ENCODE results near the gene XPO6.

Gene XPO6

DNA sequence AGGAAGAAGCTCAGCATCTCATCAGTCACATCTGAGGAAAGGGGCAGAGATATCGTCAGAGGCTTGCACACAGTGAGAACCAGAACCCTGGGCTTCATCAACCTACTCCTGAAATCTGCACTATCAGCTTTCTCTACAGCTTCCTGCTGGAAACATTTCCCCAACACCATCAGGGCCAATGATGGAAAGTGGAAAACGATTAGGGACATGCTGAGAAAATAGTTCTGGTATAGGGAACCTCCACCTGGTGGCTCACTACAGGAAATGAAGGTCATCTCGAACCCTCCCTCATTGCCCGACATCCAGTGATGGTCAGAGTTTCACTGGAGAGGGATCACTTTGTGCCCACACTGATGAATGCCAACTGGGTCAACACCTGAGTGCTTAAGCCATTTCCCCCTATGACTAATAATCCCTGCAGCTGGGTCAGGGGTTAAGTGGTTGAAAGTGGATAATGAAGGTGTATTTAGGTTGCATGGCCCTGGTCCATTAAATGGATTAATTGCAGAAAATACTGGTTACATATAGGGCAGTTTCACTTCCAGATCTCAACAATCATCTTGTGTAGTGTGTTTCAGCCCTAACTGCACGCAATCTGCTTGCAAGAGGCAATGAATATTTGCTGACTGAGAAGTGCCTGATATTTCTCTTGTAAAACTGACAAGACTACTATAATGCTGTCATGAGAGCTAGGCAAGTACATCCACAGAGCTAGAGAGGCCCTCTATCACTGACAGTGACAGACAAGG lies 105.1 kb downstream of the XPO6 start:
- CTCF ChIA-PET, result no interaction called here

DNA sequence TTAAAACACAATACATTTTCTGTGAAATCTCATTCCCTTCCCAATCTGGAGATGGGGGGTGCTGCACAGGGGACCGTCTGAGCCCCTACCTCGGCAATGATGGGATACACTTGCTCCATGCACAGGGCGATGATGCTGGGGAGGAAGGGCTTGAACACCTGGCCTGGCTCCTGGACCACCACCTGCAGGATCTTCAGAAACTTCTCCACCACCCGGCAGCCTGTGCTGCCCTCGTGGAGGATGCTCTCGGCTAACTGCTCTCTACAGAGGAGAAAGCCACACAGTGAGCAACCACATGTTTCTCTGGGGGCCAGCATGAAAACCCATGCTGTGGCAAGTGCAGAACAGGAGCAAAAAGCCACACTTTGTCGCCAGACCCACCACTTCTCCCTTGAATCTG lies 105.8 kb downstream of the XPO6 start:
- ChIA-PET POLR2A (no interaction called here), CTCF (no interaction called here)
- peaks cover 14 to 99% of the 10 kb centered on the region in 2 experiments for H3K36me3 ChIP-seq (ENCODE audit: control insufficient read depth in 2 of 2, insufficient read depth in 1 of 2, low read length in 2 of 2)
- no peaks in the 10 kb centered on the region for H3K9me3 ChIP-seq (ENCODE audit: control insufficient read depth, insufficient read depth, low read depth, low read length)
- no peaks in the 10 kb centered on the region for H3K4me1 ChIP-seq (ENCODE audit: control insufficient read depth, insufficient read depth, low read length)
- H3K27ac ChIP-seq (ENCODE audit: extremely low read depth, low read depth, low read length), result no peak overlapping the region
- TF ChIP-seq ZSCAN16 (tag by site-specific recombination; IDR thresholded peaks at IDR 0.05) (no peak), ZNF530 (tag by site-specific recombination; IDR thresholded peaks at IDR 0.05; ENCODE audit: low read depth) (no peak), SP3 (tag by site-specific recombination; IDR thresholded peaks at IDR 0.05) (no peak), ZNF549 (tag by site-specific recombination; IDR thresholded peaks at IDR 0.05) (no peak), ZNF292 (tag by site-specific recombination; IDR thresholded peaks at IDR 0.05; ENCODE audit: borderline replicate concordance, low read depth) (no peak)
- TF ChIP-seq, protein P1, sequence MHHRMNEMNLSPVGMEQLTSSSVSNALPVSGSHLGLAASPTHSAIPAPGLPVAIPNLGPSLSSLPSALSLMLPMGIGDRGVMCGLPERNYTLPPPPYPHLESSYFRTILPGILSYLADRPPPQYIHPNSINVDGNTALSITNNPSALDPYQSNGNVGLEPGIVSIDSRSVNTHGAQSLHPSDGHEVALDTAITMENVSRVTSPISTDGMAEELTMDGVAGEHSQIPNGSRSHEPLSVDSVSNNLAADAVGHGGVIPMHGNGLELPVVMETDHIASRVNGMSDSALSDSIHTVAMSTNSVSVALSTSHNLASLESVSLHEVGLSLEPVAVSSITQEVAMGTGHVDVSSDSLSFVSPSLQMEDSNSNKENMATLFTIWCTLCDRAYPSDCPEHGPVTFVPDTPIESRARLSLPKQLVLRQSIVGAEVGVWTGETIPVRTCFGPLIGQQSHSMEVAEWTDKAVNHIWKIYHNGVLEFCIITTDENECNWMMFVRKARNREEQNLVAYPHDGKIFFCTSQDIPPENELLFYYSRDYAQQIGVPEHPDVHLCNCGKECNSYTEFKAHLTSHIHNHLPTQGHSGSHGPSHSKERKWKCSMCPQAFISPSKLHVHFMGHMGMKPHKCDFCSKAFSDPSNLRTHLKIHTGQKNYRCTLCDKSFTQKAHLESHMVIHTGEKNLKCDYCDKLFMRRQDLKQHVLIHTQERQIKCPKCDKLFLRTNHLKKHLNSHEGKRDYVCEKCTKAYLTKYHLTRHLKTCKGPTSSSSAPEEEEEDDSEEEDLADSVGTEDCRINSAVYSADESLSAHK (tag by site-specific recombination; IDR thresholded peaks at IDR 0.05), result no peak
- H3K4me3 ChIP-seq (ENCODE audit: low read depth, low read length), result no peak overlapping the region

More for the DNA sequence above, 105.1 kb downstream of the XPO6 start:
- POLR2A ChIA-PET, result no interaction called here
- Histone ChIP-seq H3K9me3 (ENCODE audit: control insufficient read depth, insufficient read depth, low read depth, low read length) (no peaks in the 10 kb centered on the region), H3K36me3 (ENCODE audit: control insufficient read depth in 2 of 2, insufficient read depth in 1 of 2, low read length in 2 of 2) (peaks cover 15 to 97% of the 10 kb centered on the region in 2 experiments), H3K27ac (ENCODE audit: extremely low read depth, low read depth, low read length) (no peak overlapping the region), H3K4me3 (ENCODE audit: low read depth, low read length) (no peak overlapping the region), H3K4me1 (ENCODE audit: control insufficient read depth, insufficient read depth, low read length) (no peaks in the 10 kb centered on the region)
- TF ChIP-seq ZNF529 (tag by site-specific recombination; IDR thresholded peaks at IDR 0.05; ENCODE audit: insufficient replicate concordance) (no peak), ZNF548 (tag by site-specific recombination; IDR thresholded peaks at IDR 0.05) (no peak), ZNF423 (tag by site-specific recombination; IDR thresholded peaks at IDR 0.05) (no peak), ZNF416 (tag by site-specific recombination; IDR thresholded peaks at IDR 0.05) (no peak), ZNF561 (tag by site-specific recombination; IDR thresholded peaks at IDR 0.05; ENCODE audit: borderline replicate concordance) (no peak), ZNF549 (tag by site-specific recombination; IDR thresholded peaks at IDR 0.05) (no peak), ZNF837 (tag by site-specific recombination; IDR thresholded peaks at IDR 0.05) (no peak), ZNF394 (tag by site-specific recombination; IDR thresholded peaks at IDR 0.05; ENCODE audit: borderline replicate concordance) (no peak), MEIS1 (CRISPR knock-in tag; IDR thresholded peaks at IDR 0.05; ENCODE audit: borderline replicate concordance) (no peak), ZNF112 (tag by site-specific recombination; IDR thresholded peaks at IDR 0.05) (no peak), KLF16 (tag by site-specific recombination; IDR thresholded peaks at IDR 0.05) (no peak)

DNA sequence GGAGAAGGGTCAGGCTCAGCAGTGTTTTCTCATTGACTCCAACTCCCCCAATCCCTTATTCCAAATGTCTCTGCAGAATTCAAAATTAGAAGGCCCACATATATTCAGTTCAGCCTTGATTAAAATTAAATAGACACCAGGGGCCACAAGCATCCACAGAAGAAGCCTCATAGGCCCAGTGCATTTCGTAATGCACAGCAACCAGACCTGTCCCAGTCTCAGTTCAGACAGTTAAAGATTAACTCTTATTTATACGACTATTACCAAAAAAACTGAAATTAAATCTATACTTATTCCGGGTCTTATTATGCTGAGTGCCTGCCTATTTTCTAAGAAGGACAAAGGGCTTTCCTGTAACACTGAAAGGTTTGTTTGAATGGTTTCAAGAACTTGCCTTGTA lies 106.5 kb downstream of the XPO6 start:
- Histone ChIP-seq H3K4me3 (ENCODE audit: low read depth, low read length) (no peak overlapping the region), H3K4me1 (ENCODE audit: control insufficient read depth, insufficient read depth, low read length) (no peaks in the 10 kb centered on the region), H3K36me3 (ENCODE audit: control insufficient read depth in 2 of 2, insufficient read depth in 1 of 2, low read length in 2 of 2) (peaks cover 10 to 100% of the 10 kb centered on the region in 2 experiments; a peak in 2 of 3 replicates), H3K9me3 (ENCODE audit: control insufficient read depth, insufficient read depth, low read depth, low read length) (no peaks in the 10 kb centered on the region), H3K27ac (ENCODE audit: extremely low read depth, low read depth, low read length) (no peak overlapping the region)
- TF ChIP-seq, protein P2, sequence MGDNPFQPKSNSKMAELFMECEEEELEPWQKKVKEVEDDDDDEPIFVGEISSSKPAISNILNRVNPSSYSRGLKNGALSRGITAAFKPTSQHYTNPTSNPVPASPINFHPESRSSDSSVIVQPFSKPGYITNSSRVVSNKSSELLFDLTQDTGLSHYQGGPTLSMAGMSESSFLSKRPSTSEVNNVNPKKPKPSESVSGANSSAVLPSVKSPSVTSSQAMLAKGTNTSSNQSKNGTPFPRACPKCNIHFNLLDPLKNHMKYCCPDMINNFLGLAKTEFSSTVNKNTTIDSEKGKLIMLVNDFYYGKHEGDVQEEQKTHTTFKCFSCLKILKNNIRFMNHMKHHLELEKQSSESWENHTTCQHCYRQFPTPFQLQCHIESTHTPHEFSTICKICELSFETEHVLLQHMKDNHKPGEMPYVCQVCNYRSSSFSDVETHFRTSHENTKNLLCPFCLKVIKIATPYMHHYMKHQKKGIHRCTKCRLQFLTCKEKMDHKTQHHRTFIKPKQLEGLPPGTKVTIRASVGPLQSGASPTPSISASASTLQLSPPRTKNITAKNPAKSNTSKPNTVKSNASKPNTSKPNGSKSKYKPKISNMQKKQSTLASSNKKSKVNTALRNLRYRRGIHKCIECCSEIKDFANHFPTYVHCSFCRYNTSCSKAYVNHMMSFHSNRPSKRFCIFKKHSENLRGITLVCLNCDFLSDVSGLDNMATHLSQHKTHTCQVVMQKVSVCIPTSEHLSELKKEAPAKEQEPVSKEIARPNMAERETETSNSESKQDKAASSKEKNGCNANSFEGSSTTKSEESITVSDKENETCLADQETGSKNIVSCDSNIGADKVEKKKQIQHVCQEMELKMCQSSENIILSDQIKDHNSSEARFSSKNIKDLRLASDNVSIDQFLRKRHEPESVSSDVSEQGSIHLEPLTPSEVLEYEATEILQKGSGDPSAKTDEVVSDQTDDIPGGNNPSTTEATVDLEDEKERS (tag by site-specific recombination; IDR thresholded peaks at IDR 0.05), result no peak
- TF ChIP-seq ZNF202 (tag by site-specific recombination; IDR thresholded peaks at IDR 0.05; ENCODE audit: borderline replicate concordance) (no peak), ZNF670 (tag by site-specific recombination; IDR thresholded peaks at IDR 0.05; ENCODE audit: low read depth) (no peak)
- CTCF ChIA-PET, result no interaction called here
- POLR2A ChIA-PET, result no interaction called here

Data from HEK293 (cell line).